Peyer's patch (tissue), 4 donors: ENCODE measurements around the gene ACAT2. TPM values are rescaled to one million over a fixed set of nuclear protein-coding genes. Genes with fewer than 3 reads are reported as not detected.
"Not testable (repeated sequence)": the region's sequence is repeated elsewhere in the genome, so short reads cannot be mapped to it uniquely, and the experiment has no call there.

Experiments used
- DNase-seq, 3 donors: peaks; one replicate each; pipeline ENCODE4 v3.0.0-alpha.2; 2017 to 2019
- H3K27ac ChIP-seq, 4 donors: fragments of 200-600 bp; sonication (generic); one replicate each; pipeline ENCODE4 v1.5.1; 2016 to 2019
- H3K27me3 ChIP-seq, 2 donors: fragments of 200-600 bp; sonication (generic); one replicate each; pipeline ENCODE4 v1.5.1; 2019
- H3K36me3 ChIP-seq, 3 donors: fragments of 200-600 bp; sonication (generic); one replicate each; pipeline ENCODE4 v1.5.1; 2016 to 2019
- H3K4me1 ChIP-seq, 4 donors: fragments of 200-600 bp; sonication (generic); one replicate each; pipeline ENCODE4 v1.5.1; 2016 to 2019
- H3K4me3 ChIP-seq, 4 donors: fragments of 200-600 bp; sonication (generic); 1 replicate in 3 of 4; 2 replicates in 1 of 4; pipeline ENCODE4 v1.5.1; 2016 to 2019; ENCODE audit warnings: mild to moderate bottlenecking in 1 of 4
- H3K9me3 ChIP-seq, 4 donors: fragments of 200-600 bp; sonication (generic); one replicate each; pipeline ENCODE4 v1.5.1; 2016 to 2019; ENCODE audit warnings: mild to moderate bottlenecking in 1 of 4
- POLR2A ChIP-seq, 2 donors: fragments of 450-650 bp; IDR thresholded peaks; one replicate each; pipeline ENCODE4 v1.5.1; 2017; ENCODE audit warnings: antibody characterized with exemption in 2 of 2, mild to moderate bottlenecking in 2 of 2, moderate library complexity in 2 of 2
- total RNA-seq, 4 donors: library from RNA; depleted of rRNA; stranded (reverse); fragments of >200 nt; gene quantifications; one replicate each; pipeline ENCODE4 v1.1.0, GENCODE V29; 2016
- TF ChIP-seq, protein P1 (sequence below), 6 experiments: fragments of 450-650 bp in 4 of 6; fragments of 200-600 bp in 2 of 6; sonication (generic) in 1 of 6; IDR thresholded peaks; one replicate each; pipeline ENCODE4 v1.5.1; 2017 to 2019; ENCODE audit warnings: antibody characterized with exemption in 6 of 6, mild to moderate bottlenecking in 3 of 6, moderate library complexity in 1 of 6

The ACAT2 gene
- total RNA-seq, 4 donors from 2014 or later = 6.6 to 22.2 (median 16.5) TPM

- H3K9me3 ChIP-seq = no peaks in the 10 kb centered on the region
- H3K27me3 ChIP-seq = no peaks in the 10 kb centered on the region
- no peak overlapping the region for H3K4me3 ChIP-seq
- no peak for DNase-seq
- TF ChIP-seq POLR2A (IDR thresholded peaks at IDR 0.05) = no peak
- TF ChIP-seq, protein P1, sequence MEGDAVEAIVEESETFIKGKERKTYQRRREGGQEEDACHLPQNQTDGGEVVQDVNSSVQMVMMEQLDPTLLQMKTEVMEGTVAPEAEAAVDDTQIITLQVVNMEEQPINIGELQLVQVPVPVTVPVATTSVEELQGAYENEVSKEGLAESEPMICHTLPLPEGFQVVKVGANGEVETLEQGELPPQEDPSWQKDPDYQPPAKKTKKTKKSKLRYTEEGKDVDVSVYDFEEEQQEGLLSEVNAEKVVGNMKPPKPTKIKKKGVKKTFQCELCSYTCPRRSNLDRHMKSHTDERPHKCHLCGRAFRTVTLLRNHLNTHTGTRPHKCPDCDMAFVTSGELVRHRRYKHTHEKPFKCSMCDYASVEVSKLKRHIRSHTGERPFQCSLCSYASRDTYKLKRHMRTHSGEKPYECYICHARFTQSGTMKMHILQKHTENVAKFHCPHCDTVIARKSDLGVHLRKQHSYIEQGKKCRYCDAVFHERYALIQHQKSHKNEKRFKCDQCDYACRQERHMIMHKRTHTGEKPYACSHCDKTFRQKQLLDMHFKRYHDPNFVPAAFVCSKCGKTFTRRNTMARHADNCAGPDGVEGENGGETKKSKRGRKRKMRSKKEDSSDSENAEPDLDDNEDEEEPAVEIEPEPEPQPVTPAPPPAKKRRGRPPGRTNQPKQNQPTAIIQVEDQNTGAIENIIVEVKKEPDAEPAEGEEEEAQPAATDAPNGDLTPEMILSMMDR (IDR thresholded peaks at IDR 0.05) = no peak
- H3K4me1 ChIP-seq = peaks cover 0 to 5% (median 2%) of the 10 kb centered on the region in 4 donors
- H3K27ac ChIP-seq = no peak overlapping the region
- peaks cover 0 to 43% (median 0%) of the 10 kb centered on the region in 3 donors for H3K36me3 ChIP-seq
Observed at GRCh38 chr6:159736908-159737307, 24.9 kb upstream of the ACAT2 start.

- H3K27ac ChIP-seq = no peak overlapping the region
- no peaks in the 10 kb centered on the region for H3K27me3 ChIP-seq
- DNase-seq = no peak
- H3K4me1 ChIP-seq = peaks cover 0 to 5% (median 0%) of the 10 kb centered on the region in 4 donors
- H3K9me3 ChIP-seq = no peaks in the 10 kb centered on the region
- no peak overlapping the region for H3K4me3 ChIP-seq
- peaks cover 0 to 68% (median 0%) of the 10 kb centered on the region in 3 donors for H3K36me3 ChIP-seq
- TF ChIP-seq, protein P1 (IDR thresholded peaks at IDR 0.05) = no peak
- TF ChIP-seq POLR2A (IDR thresholded peaks at IDR 0.05) = no peak
Observed at GRCh38 chr6:159739341-159739740, 22.5 kb upstream of the ACAT2 start.

DNA sequence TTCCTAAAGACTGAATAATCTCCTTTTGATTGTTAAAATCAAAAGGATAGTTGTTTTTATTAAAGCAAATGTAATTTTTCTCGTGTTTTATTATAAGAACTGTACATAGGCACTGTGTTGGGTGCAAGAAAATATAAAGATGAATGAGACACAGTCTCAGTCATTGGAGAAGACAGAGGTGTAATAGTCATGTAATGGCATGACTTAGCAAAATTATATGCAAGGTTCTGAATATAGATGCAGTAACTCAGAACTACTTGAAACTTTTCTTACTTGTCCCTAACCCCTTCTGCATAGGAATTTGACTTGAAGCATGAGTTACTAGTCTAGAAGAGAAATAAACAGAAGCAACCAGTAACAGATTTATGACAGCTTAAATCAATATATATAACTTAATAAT lies 19.7 kb upstream of the ACAT2 start:
- DNase-seq = no peak
- H3K27ac ChIP-seq = no peak overlapping the region
- H3K4me3 ChIP-seq = no peak overlapping the region
- no peaks in the 10 kb centered on the region for H3K4me1 ChIP-seq
- no peak for TF ChIP-seq POLR2A (IDR thresholded peaks at IDR 0.05)
- TF ChIP-seq, protein P1 (IDR thresholded peaks at IDR 0.05) = no peak
- peaks cover 0 to 90% (median 2%) of the 10 kb centered on the region in 3 donors for H3K36me3 ChIP-seq
- no peaks in the 10 kb centered on the region for H3K27me3 ChIP-seq
- no peaks in the 10 kb centered on the region for H3K9me3 ChIP-seq

- no peak for TF ChIP-seq POLR2A (IDR thresholded peaks at IDR 0.05)
- TF ChIP-seq, protein P1 (IDR thresholded peaks at IDR 0.05) = no peak
- Histone ChIP-seq H3K4me3 (no peak overlapping the region), H3K9me3 (no peaks in the 10 kb centered on the region), H3K4me1 (no peaks in the 10 kb centered on the region), H3K36me3 (peaks cover 0 to 98% (median 4%) of the 10 kb centered on the region in 3 donors), H3K27ac (no peak overlapping the region), H3K27me3 (no peaks in the 10 kb centered on the region)
- no peak for DNase-seq
Observed at GRCh38 chr6:159745081-159745480, 16.8 kb upstream of the ACAT2 start.

DNA sequence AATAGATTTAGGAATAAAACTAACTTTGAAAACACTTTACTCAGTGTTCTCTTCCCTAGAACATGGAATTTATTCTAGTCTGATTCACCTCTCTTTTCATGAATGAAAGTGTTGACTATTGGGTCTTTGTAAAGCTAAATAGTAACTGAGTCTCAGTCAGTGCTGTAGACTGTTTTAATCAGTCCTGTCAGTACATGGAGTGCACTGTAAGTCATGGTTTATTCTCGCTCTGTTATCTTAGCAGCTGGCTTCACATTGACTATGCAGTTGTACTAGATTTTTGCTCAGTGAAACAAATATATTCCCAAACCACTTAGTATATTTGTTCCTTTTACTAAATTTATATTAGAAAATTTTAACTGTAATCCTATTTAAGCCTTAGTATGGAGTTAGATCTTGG lies 15.1 kb upstream of the ACAT2 start:
- DNase-seq = no peak
- Histone ChIP-seq H3K4me3 (no peak overlapping the region), H3K9me3 (no peaks in the 10 kb centered on the region), H3K4me1 (no peaks in the 10 kb centered on the region), H3K27ac (no peak overlapping the region), H3K27me3 (no peaks in the 10 kb centered on the region), H3K36me3 (peaks cover 4 to 99% (median 4%) of the 10 kb centered on the region in 3 donors)
- TF ChIP-seq, protein P1 (IDR thresholded peaks at IDR 0.05) = no peak
- no peak for TF ChIP-seq POLR2A (IDR thresholded peaks at IDR 0.05)

DNA sequence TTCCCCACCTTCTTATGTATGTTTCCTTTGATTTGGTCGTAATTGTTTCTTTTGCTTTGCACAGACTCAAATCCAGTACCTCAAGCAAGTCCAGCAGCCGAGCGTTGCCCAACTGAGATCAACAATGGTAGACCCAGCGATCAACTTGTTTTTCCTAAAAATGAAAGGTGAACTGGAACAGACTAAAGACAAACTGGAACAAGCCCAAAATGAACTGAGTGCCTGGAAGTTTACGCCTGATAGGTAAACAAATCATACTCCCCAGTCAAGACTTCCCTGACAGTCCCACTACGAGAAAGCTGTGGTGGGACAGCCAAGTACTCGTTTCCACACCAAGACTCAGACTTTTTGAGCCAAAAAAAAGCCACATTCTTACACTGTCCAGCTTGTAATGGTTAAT lies 13.7 kb upstream of the ACAT2 start:
- H3K36me3 ChIP-seq = peaks cover 4 to 99% (median 5%) of the 10 kb centered on the region in 3 donors
- H3K4me3 ChIP-seq, H3K4me1 ChIP-seq, H3K9me3 ChIP-seq, H3K27me3 ChIP-seq, DNase-seq, H3K27ac ChIP-seq: not testable (repeated sequence)
